C4-2B (cell line): Measurements from ENCODE around the gene MAML3.

Experiments used
- ZFX ChIP-seq: fragments of 450-650 bp; IDR thresholded peaks from 2 replicates; pipeline ENCODE4 v1.6.1; 2017
- TF ChIP-seq, protein P1 (sequence below): fragments of 450-650 bp; conservative IDR thresholded peaks from 2 replicates; pipeline ENCODE4 v1.5.1; 2017; ENCODE audit warnings: mild to moderate bottlenecking

DNA sequence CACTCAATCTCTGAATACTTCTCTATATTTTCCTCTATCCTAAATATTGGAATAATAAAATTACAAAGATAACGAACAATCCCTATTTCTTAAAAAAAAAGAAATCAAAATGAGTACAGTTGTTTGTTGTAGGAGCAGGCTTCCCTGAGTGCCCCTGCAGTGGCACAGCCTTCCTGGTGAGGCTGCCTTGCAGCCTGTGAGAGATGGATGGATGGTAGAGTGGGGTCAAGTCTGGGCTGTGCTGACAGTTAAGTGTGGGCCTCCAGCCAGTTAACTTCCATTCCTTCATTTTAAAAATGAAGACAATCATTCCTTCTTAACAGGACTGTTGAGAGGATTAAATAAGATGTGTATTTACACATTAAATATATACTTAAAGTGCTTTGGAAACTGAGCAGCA, 351.5 kb downstream of the MAML3 start:
- TF ChIP-seq, protein P1, sequence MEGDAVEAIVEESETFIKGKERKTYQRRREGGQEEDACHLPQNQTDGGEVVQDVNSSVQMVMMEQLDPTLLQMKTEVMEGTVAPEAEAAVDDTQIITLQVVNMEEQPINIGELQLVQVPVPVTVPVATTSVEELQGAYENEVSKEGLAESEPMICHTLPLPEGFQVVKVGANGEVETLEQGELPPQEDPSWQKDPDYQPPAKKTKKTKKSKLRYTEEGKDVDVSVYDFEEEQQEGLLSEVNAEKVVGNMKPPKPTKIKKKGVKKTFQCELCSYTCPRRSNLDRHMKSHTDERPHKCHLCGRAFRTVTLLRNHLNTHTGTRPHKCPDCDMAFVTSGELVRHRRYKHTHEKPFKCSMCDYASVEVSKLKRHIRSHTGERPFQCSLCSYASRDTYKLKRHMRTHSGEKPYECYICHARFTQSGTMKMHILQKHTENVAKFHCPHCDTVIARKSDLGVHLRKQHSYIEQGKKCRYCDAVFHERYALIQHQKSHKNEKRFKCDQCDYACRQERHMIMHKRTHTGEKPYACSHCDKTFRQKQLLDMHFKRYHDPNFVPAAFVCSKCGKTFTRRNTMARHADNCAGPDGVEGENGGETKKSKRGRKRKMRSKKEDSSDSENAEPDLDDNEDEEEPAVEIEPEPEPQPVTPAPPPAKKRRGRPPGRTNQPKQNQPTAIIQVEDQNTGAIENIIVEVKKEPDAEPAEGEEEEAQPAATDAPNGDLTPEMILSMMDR, result no peak
- TF ChIP-seq ZFX, result no peak
